NCI-H748 (cell line): ENCODE data around the gene KLHL6.
"Not testable (repeated sequence)": the region's sequence is repeated elsewhere in the genome, so short reads cannot be mapped to it uniquely, and the experiment has no call there.

ENCODE experiments used
- DNase-seq: peaks from one replicate; lab custom pipeline; 2025; ENCODE audit not compliant: unreplicated experiment; lab: John Stamatoyannopoulos, UW

Gene KLHL6

GRCh38 chr3:183449391-183449790 is 106.1 kb downstream of the KLHL6 start:
- peak; percentile 4 for DNase-seq

- no peak for DNase-seq
Observed at GRCh38 chr3:183448369-183449128, 107.0 kb downstream of the KLHL6 start.

GRCh38 chr3:183447206-183448001 is 108.1 kb downstream of the KLHL6 start:
- DNase-seq, result peak; percentile 96

GRCh38 chr3:183446838-183447205 is 108.7 kb downstream of the KLHL6 start:
- no peak for DNase-seq

- no peak for DNase-seq
Observed at GRCh38 chr3:183444748-183445147, 110.8 kb downstream of the KLHL6 start.

GRCh38 chr3:183443395-183444385 is 111.8 kb downstream of the KLHL6 start:
- DNase-seq, result no peak

GRCh38 chr3:183442994-183443393 is 112.5 kb downstream of the KLHL6 start:
- no peak for DNase-seq

- not testable (repeated sequence) for DNase-seq
Observed at GRCh38 chr3:183440521-183440920, 115.0 kb downstream of the KLHL6 start.

GRCh38 chr3:183439515-183439914 is 116.0 kb downstream of the KLHL6 start:
- no peak for DNase-seq

- peak; percentile 8 for DNase-seq
Observed at GRCh38 chr3:183438735-183439134, 116.8 kb downstream of the KLHL6 start.

- no peak for DNase-seq
Observed at GRCh38 chr3:183437666-183438564, 117.6 kb downstream of the KLHL6 start.
